ENCODE data around the gene ITGBL1.
A peak's percentile ranks its signal among the peaks of the same experiment; 100 is the strongest.

The ITGBL1 gene

GRCh38 chr13:101707659-101708058 is 255.2 kb downstream of the ITGBL1 start:
- no peak for DNase-seq

- DNase-seq = no peak
Measured at GRCh38 chr13:101708115-101708514, 255.6 kb downstream of the ITGBL1 start.

DNA sequence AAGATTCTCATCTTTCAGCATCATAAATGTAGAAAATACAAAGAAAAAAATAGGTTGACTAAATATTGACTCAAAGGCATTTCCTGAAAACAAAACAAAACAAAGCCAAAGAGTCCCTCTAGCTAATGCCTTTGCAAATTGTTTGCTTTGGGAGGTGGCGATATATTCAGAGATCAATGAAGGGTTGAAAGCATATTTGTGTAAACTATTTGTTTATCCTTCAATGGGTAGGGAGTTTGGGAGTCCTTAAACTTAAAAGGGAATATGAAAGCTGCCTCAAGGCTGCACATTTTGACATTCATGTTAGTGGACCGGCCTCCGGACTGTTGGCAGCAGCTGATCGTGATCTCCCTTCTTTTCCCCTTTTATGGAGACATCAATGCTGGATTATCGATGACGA is 257.5 kb downstream of the ITGBL1 start:
- peak; percentile 47 for DNase-seq

DNA sequence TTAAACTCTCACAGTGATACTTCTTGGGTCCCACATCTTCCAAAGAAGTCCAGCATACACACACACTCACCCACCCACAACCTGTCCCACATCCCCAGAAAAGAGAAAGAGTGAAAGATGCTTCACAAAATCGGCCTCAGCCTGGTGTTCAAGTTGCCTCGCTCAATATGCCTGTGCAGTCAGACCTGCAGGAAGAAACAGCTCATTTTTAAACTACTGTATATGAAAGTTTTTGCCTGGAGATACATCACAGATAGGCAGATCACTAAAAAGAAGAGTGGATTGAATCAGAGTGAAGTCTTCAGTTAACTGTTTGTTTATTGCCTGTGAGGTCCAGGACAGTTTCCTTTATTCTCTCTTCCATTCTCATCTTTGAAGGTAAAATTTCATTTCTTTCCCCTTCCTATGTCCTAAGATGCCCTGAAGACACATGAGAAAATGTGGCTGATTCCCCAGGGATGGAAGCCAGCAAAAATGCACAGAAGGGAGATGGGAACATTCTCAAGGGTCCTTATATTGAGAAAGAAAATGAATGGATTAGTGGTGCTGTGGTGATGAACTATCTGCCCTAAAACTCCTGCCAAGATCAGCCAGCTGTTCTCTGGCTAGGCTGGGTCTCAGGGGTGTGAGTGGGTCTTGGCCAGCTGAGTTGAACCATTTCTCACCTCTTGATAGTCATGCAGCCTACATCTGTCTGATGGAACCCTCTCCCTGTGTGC is 259.0 kb downstream of the ITGBL1 start:
- DNase-seq = no peak

- DNase-seq = no peak
Measured at GRCh38 chr13:101712026-101712348, 259.5 kb downstream of the ITGBL1 start.

DNA sequence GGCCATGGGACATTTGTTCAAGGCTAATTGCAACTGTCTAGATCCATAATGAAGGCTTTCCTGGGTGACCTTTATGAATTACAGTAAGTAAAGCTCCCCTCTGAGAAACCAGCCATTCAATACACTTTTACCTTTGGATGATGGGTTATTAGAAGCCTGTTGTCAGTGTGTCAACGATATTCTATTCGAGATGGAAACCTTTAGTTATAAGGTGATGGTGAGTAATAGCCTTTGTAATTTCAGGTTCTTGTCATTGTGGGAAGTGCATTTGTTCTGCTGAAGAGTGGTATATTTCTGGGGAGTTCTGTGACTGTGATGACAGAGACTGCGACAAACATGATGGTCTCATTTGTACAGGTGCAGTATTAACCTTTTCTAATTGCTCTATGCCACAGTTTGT is 261.7 kb downstream of the ITGBL1 start:
- DNase-seq = no peak

- DNase-seq = no peak
Measured at GRCh38 chr13:101717353-101717752, 264.9 kb downstream of the ITGBL1 start.

DNA sequence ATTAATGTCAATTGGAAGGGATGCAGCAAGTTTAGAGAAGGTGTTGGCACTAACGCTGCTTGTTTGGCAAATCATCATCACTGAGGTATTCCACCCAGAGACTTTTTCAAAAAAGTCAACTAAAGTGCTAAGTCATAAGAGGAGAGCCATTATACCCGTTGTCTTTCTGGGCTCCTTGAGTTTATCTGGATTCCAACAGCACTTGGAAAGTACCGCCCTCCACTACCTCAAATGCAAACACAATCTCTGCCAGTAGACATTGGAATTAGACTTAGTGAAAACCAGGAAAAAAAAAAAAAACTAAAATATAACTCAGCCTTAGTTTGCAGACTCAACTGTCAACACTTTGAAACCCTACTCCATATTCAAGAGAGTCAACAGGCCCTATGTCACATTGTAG is 266.0 kb downstream of the ITGBL1 start:
- no peak for DNase-seq

DNA sequence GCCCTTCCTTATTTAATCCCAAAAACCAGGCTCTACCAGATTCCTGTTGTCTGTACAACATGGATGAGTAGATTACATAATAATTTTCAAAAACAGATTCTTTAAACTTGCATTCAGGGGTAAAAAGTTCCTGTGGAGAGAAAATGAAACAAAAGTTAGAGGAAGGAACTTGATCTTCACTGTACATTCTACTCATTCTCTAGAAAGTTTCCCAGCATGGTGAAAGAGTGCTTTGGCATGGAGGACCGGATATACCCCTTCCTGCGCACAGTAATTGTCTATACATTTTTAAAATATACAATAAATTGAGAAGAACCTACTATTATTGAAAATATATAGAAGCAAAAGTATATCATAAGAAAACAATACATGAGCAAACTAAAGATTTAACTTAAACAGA is 274.2 kb downstream of the ITGBL1 start:
- DNase-seq = no peak

DNA sequence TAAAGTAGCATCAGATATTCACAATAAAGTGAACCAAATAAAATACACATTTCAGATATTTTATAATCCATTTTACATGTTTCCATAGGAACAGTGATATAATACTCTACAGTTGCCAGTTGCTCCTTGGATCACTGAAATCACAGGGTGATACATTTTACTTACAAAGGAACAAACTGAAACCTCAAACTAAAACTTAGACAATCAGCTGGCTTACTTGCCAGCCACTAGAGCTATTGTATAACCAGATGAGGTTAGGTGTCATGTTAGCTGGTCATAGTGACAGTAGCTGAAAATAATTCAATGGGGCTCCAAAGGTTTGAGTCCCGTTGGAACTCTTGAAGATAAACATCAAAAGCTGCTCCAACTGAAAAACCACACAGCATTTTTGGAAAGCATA is 274.6 kb downstream of the ITGBL1 start:
- DNase-seq = no peak

DNA sequence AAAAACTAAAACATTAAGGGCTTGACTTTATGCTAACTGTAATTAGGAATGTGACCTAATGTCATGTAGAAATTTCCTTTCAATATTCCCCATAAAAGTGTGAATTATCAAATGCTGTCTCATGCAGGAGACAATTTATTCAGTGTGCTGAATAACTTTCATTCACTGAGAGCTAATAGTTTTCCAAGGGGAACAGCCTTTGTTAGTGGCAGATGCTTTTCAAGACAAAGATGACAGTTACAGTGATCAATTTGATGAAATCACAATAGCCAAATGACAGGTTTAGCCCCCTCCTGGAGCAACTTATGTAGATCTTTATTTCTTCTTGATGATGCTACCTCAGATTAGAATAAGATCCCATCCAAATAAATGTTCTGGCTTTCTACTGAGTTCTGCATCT is 275.5 kb downstream of the ITGBL1 start:
- DNase-seq = no peak

DNA sequence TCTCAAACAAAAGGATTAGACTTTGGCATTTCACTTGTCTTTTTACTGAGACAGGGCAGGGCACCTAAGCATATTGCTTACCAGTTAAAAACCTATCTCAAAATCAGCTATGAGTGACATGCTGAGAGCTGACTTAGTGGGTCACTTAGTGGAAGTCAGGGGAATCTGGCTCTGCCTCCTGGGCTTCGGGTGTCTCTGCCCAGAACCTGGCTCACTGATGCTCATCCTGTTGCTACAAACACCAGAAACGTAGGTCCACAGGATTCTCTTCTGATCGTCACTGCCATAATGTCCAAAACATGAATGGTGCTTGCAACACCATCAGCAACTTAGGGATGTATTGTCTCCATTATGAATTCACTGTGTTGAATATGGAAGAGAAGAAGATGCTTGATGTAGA is 276.1 kb downstream of the ITGBL1 start:
- DNase-seq = no peak

DNA sequence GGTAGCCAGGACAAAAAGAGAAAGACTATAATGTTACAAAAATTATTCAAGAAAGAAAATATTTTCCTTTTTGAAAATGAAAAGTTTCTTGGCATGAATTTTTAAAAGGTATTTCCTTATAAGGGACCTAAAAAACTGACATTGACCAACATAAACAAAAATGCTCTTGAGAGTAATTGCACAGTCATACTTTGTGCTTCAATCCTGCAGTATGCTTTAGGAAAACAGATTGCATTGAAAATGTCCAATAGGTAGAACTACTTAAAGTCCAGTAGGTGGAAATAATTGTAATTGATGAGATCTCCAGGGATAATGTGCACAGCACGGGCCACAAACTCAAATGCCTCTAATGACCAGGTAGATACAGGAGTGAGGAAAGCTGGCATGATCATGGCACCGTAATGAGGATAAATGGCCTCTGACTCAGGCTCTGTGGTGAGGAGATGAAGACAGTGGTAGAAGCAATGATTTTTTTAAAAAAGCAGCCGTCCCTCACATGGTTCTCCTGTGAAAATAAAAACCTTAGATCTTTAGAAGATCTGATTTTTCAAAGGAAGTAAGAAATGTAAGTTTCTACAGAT is 278.0 kb downstream of the ITGBL1 start:
- DNase-seq = no peak

- no peak for DNase-seq
Measured at GRCh38 chr13:101736566-101736965, 284.1 kb downstream of the ITGBL1 start.

GRCh38 chr13:101738336-101738735 is 285.9 kb downstream of the ITGBL1 start:
- DNase-seq = no peak

GRCh38 chr13:101739382-101740178 is 287.1 kb downstream of the ITGBL1 start:
- DNase-seq = no peak

- DNase-seq = no peak
Measured at GRCh38 chr13:101746513-101746912, 294.0 kb downstream of the ITGBL1 start.

GRCh38 chr13:101747039-101747438 is 294.6 kb downstream of the ITGBL1 start:
- DNase-seq = no peak

GRCh38 chr13:101749584-101749983 is 297.1 kb downstream of the ITGBL1 start:
- DNase-seq = no peak

DNA sequence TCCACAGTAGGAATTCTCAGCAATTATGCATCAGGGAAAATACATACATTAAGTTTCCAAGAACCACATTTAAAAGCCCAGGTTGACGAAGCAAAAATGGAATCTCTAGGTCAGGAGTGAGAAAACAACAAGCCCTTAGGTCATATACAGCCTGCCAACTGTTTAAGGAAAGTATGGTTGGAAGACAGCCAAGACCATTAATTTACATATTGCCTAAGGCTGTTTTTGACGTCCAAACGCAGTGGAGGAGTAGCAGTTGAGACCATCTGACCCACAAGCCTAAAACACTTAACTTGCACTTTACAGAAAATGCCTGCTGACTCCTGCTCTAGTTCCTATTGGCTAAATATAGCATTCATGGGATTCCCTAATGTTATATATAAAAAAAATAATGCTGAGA is 299.0 kb downstream of the ITGBL1 start:
- DNase-seq = peak; percentile 74

GRCh38 chr13:101752432-101752831 is 300.0 kb downstream of the ITGBL1 start:
- no peak for DNase-seq

- DNase-seq = no peak
Measured at GRCh38 chr13:101755228-101755887, 302.9 kb downstream of the ITGBL1 start.

DNA sequence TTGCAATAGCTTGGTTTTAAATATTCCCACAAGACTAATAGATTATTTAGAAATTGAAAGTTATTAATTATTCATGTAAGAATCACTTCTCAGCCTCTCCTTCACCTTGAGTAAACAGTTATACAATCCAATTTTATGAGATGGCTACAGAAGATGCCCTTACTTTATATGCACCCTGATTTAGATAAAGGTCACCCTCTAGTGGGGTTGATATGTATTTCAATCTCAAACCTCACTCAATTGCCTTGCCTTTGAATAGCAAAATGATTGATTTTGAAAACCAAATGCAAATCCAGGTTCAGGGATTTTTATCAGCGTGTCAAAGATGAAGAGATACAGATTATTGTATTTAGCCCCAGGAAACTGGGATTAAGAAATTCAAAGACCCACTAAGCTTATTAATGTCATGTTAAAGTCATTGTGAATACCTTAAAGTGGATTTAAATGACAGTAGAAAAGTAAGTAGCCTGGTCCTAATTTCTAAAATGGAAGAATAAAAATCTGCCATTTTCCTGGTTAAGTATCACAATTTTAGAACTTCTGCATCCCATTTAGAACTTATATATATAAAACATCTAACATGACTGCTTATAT is 305.1 kb downstream of the ITGBL1 start:
- peak; percentile 65 for DNase-seq
